ENCODE measurements around the gene ZNF430.

ZNF430 gene

DNA sequence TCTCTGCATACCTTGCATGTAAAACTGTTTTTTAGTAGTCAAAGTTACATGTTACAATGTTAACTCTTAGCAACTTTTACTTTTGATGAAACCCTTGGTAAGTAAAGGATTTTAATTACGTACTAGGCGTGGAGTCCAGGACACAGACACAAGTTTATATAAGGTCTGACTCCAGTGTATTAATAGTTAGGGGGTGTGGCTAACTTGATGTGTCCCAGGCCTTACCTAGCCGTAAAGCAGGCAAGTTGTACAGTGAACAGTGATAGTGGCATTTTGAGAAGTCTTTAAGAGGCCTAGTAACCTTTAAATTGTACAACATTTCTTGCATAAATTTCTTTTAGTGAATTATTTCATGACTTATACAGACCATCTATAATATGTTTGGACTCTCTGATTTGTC, 67.4 kb downstream of the ZNF430 start:
- Histone ChIP-seq H3K27ac (ENCODE audit: low read depth, low read length) (no peak overlapping the region), H3K4me1 (ENCODE audit: control insufficient read depth, low read length) (peaks cover 8% of the 10 kb centered on the region; the same call in 1 of the 2 replicates), H4K20me1 (ENCODE audit: control insufficient read depth, insufficient read depth, low read depth, low read length) (no peaks in the 10 kb centered on the region), H3K4me2 (ENCODE audit: low read length) (no peak overlapping the region), H3F3A (ENCODE audit: control insufficient read depth, insufficient read depth) (no peaks in the 10 kb centered on the region), H3K9me3 (ENCODE audit: control insufficient read depth, insufficient read depth, low read length) (no peaks in the 10 kb centered on the region), H3K36me3 (ENCODE audit: control insufficient read depth, low read length) (peaks cover 33% of the 10 kb centered on the region), H3K79me2 (ENCODE audit: control insufficient read depth, low read length) (peaks cover 22% of the 10 kb centered on the region), H3K27me3 (ENCODE audit: control insufficient read depth, low read length) (no peaks in the 10 kb centered on the region), H3K4me3 (ENCODE audit: low read length) (no peak overlapping the region), H3K9me2 (replicated peaks; ENCODE audit: control insufficient read depth, low read length) (no peaks in the 10 kb centered on the region)
- TF ChIP-seq EZH2phosphoT487 (IDR thresholded peaks at IDR 0.05; ENCODE audit: borderline replicate concordance, low read length), result no peak
- no peak for TF ChIP-seq CTCF (IDR thresholded peaks at IDR 0.05; ENCODE audit: low read depth, low read length, poor library complexity, severe bottlenecking)

DNA sequence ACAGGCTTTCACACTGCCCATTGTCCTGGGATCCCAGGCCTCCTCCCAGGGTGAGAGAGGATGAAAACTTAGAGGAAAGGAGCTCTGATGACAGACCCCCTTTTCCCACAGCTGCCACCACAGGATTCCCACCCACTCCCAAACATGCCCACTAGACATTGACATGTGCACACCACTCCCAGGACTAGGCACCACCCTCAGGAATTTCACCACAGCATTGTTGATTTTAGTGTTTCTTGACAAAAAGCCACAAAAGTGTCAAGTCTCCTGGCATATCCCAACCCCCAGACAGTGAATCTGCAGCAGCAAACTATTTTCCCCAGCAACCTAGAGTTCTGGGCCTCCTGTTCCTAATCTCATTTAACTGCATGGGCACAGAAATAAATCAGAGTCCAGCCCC, 71.7 kb downstream of the ZNF430 start:
- Histone ChIP-seq H3K4me3 (ENCODE audit: low read length) (no peak overlapping the region), H3K4me2 (ENCODE audit: low read length) (no peak overlapping the region), H3K9me3 (ENCODE audit: control insufficient read depth, insufficient read depth, low read length) (no peaks in the 10 kb centered on the region), H3K36me3 (ENCODE audit: control insufficient read depth, low read length) (peaks cover 7% of the 10 kb centered on the region), H3F3A (ENCODE audit: control insufficient read depth, insufficient read depth) (no peaks in the 10 kb centered on the region), H3K9me2 (replicated peaks; ENCODE audit: control insufficient read depth, low read length) (no peaks in the 10 kb centered on the region), H3K79me2 (ENCODE audit: control insufficient read depth, low read length) (peaks cover 15% of the 10 kb centered on the region; the same call in 1 of the 2 replicates), H3K4me1 (ENCODE audit: control insufficient read depth, low read length) (no peaks in the 10 kb centered on the region), H4K20me1 (ENCODE audit: control insufficient read depth, insufficient read depth, low read depth, low read length) (no peaks in the 10 kb centered on the region), H3K27ac (ENCODE audit: low read depth, low read length) (no peak overlapping the region), H3K27me3 (ENCODE audit: control insufficient read depth, low read length) (no peaks in the 10 kb centered on the region)
- TF ChIP-seq CTCF (IDR thresholded peaks at IDR 0.05; ENCODE audit: low read depth, low read length, poor library complexity, severe bottlenecking), result no peak
- TF ChIP-seq EZH2phosphoT487 (IDR thresholded peaks at IDR 0.05; ENCODE audit: borderline replicate concordance, low read length), result no peak

GRCh38 chr19:21094347-21095025, 74.0 kb downstream of the ZNF430 start:
- peaks cover 6% of the 10 kb centered on the region; the same call in 1 of the 2 replicates for H3K36me3 ChIP-seq (ENCODE audit: control insufficient read depth, low read length)
- TF ChIP-seq EZH2phosphoT487 (IDR thresholded peaks at IDR 0.05; ENCODE audit: borderline replicate concordance, low read length) (no peak), CTCF (IDR thresholded peaks at IDR 0.05; ENCODE audit: low read depth, low read length, poor library complexity, severe bottlenecking) (no peak)
- no peaks in the 10 kb centered on the region for H3K9me2 ChIP-seq (replicated peaks; ENCODE audit: control insufficient read depth, low read length)
- H3K27ac ChIP-seq (ENCODE audit: low read depth, low read length), result no peak overlapping the region
- no peak overlapping the region for H3K4me2 ChIP-seq (ENCODE audit: low read length)
- H3K9me3 ChIP-seq (ENCODE audit: control insufficient read depth, insufficient read depth, low read length), result no peaks in the 10 kb centered on the region
- no peaks in the 10 kb centered on the region for H3K27me3 ChIP-seq (ENCODE audit: control insufficient read depth, low read length)
- peaks cover 15% of the 10 kb centered on the region; the same call in 1 of the 2 replicates for H3K79me2 ChIP-seq (ENCODE audit: control insufficient read depth, low read length)
- no peaks in the 10 kb centered on the region for H3F3A ChIP-seq (ENCODE audit: control insufficient read depth, insufficient read depth)
- H3K4me3 ChIP-seq (ENCODE audit: low read length), result no peak overlapping the region
- no peaks in the 10 kb centered on the region for H4K20me1 ChIP-seq (ENCODE audit: control insufficient read depth, insufficient read depth, low read depth, low read length)
- no peaks in the 10 kb centered on the region for H3K4me1 ChIP-seq (ENCODE audit: control insufficient read depth, low read length)
